HG03442 (cell line): ENCODE data around the gene GFM1.
A peak's percentile ranks its signal among the peaks of the same experiment; 100 is the strongest.

Experiments
- ATAC-seq: cut with Tn5 transposase; IDR thresholded peaks from one replicate; pipeline ENCODE4 v1.9.1; 2021; ENCODE audit warnings: mild to moderate bottlenecking, moderate library complexity; ENCODE audit not compliant: unreplicated experiment

The GFM1 gene

GRCh38 chr3:158644345-158644908, at the start of gene GFM1:
TSS of gene GFM1 (plus strand) at chr3:158644527. CDS start at chr3:158644635, 108 bp downstream.
- ATAC-seq = peak; percentile 98

- ATAC-seq = no peak
These were observed 43.5 kb upstream of the GFM1 start for GRCh38 chr3:158600787-158601186.

- ATAC-seq = no peak
These were observed 42.1 kb upstream of the GFM1 start for GRCh38 chr3:158602227-158602626.

- no peak for ATAC-seq
These were observed 26.1 kb upstream of the GFM1 start for GRCh38 chr3:158617982-158618875.

- ATAC-seq = no peak
These were observed 18.4 kb upstream of the GFM1 start for GRCh38 chr3:158625881-158626280.

- no peak for ATAC-seq
These were observed 12.3 kb upstream of the GFM1 start for GRCh38 chr3:158631981-158632380.

GRCh38 chr3:158640646-158641045, 3.7 kb upstream of the GFM1 start:
- no peak for ATAC-seq

- no peak for ATAC-seq
These were observed 2.3 kb upstream of the GFM1 start for GRCh38 chr3:158642005-158642404.

- no peak for ATAC-seq
These were observed 1.7 kb upstream of the GFM1 start for GRCh38 chr3:158642474-158643210.

- no peak for ATAC-seq
These were observed 5.5 kb downstream of the GFM1 start for GRCh38 chr3:158649791-158650190.

GRCh38 chr3:158651192-158651591, 6.9 kb downstream of the GFM1 start:
- no peak for ATAC-seq

- ATAC-seq = no peak
These were observed 8.1 kb downstream of the GFM1 start for GRCh38 chr3:158652463-158652862.

- no peak for ATAC-seq
These were observed 14.6 kb downstream of the GFM1 start for GRCh38 chr3:158658889-158659288.

GRCh38 chr3:158659454-158660237, 15.3 kb downstream of the GFM1 start:
- peak; percentile 92 for ATAC-seq

- no peak for ATAC-seq
These were observed 16.4 kb downstream of the GFM1 start for GRCh38 chr3:158660711-158661110.

- no peak for ATAC-seq
These were observed 18.9 kb downstream of the GFM1 start for GRCh38 chr3:158663246-158663645.

GRCh38 chr3:158663832-158664231, 19.5 kb downstream of the GFM1 start:
- ATAC-seq = no peak

- ATAC-seq = no peak
These were observed 22.1 kb downstream of the GFM1 start for GRCh38 chr3:158666416-158666815.

GRCh38 chr3:158668506-158668905, 24.2 kb downstream of the GFM1 start:
- no peak for ATAC-seq

- ATAC-seq = no peak
These were observed 27.5 kb downstream of the GFM1 start for GRCh38 chr3:158671821-158672214.
